ENCODE measurements around the gene SLCO3A1.

GRCh38 chr15:92028389-92028724, 174.8 kb downstream of the SLCO3A1 start:
- TF ChIP-seq CTCF (IDR thresholded peaks at IDR 0.05) (no peak), POLR2A (IDR thresholded peaks at IDR 0.05) (no peak), POLR2AphosphoS5 (IDR thresholded peaks at IDR 0.05; ENCODE audit: insufficient read depth in 1 of 2, low read depth in 1 of 2) (no peak)
